WTC11 (cell line): ENCODE results near the gene MMP7. TPM values are rescaled to one million over a fixed set of nuclear protein-coding genes. Genes with fewer than 3 reads are reported as not detected.

ENCODE experiments used
- total RNA-seq: library from RNA; stranded (reverse); gene quantifications from 3 replicates; pipeline ENCODE4 v1.2.3, GENCODE V29; 2021

The MMP7 gene
- total RNA-seq, 1 experiment from 2014 or later = 0.50 TPM

Other genes with a start within 250 kb of the MMP7 start
- gene BIRC3, start 213.3 kb downstream of the MMP7 start, total RNA-seq = 0.33 to 0.50 TPM (median 0.39 TPM) in 3 replicates
- 22.3 to 24.3 TPM (median 23.3 TPM) in 3 replicates for gene BIRC2, start 183.5 kb downstream of the MMP7 start, total RNA-seq
- gene TMEM123, start 78.0 kb downstream of the MMP7 start, total RNA-seq = 102 to 116 TPM (median 114 TPM) in 3 replicates
- not detected in 3 replicates for gene MMP20, start 94.6 kb upstream of the MMP7 start, total RNA-seq
- gene MMP27, start 175.0 kb upstream of the MMP7 start, total RNA-seq = not detected in 3 replicates
- not detected in 3 replicates for gene MMP8, start 194.2 kb upstream of the MMP7 start, total RNA-seq
- not detected in 3 replicates for gene MMP10, start 249.9 kb upstream of the MMP7 start, total RNA-seq